ENCODE results near the gene TNFRSF17. TPM values are rescaled to one million over a fixed set of nuclear protein-coding genes. Genes with fewer than 3 reads are reported as not detected.

The TNFRSF17 gene
- total RNA-seq, 1 donor: not detected

GRCh38 chr16:12009922-12010321 lies 44.9 kb downstream of the TNFRSF17 start:
- DNase-seq (ENCODE audit: low read depth): no peak
- TF ChIP-seq, protein P1, sequence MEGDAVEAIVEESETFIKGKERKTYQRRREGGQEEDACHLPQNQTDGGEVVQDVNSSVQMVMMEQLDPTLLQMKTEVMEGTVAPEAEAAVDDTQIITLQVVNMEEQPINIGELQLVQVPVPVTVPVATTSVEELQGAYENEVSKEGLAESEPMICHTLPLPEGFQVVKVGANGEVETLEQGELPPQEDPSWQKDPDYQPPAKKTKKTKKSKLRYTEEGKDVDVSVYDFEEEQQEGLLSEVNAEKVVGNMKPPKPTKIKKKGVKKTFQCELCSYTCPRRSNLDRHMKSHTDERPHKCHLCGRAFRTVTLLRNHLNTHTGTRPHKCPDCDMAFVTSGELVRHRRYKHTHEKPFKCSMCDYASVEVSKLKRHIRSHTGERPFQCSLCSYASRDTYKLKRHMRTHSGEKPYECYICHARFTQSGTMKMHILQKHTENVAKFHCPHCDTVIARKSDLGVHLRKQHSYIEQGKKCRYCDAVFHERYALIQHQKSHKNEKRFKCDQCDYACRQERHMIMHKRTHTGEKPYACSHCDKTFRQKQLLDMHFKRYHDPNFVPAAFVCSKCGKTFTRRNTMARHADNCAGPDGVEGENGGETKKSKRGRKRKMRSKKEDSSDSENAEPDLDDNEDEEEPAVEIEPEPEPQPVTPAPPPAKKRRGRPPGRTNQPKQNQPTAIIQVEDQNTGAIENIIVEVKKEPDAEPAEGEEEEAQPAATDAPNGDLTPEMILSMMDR (IDR thresholded peaks at IDR 0.05; ENCODE audit: insufficient read depth, low read length): no peak
- H3K4me3 ChIP-seq (ENCODE audit: low read depth, low read length): no peak overlapping the region

GRCh38 chr16:12010388-12011251 lies 45.6 kb downstream of the TNFRSF17 start:
- DNase-seq (ENCODE audit: low read depth): peak; percentile 21
- H3K4me3 ChIP-seq (ENCODE audit: low read depth, low read length): no peak overlapping the region
- TF ChIP-seq, protein P1 (IDR thresholded peaks at IDR 0.05; ENCODE audit: insufficient read depth, low read length): no peak

GRCh38 chr16:12011565-12011964 lies 46.6 kb downstream of the TNFRSF17 start:
- DNase-seq (ENCODE audit: low read depth): no peak
- no peak overlapping the region for H3K4me3 ChIP-seq (ENCODE audit: low read depth, low read length)
- TF ChIP-seq, protein P1 (IDR thresholded peaks at IDR 0.05; ENCODE audit: insufficient read depth, low read length): no peak

- peak; percentile 49 for DNase-seq (ENCODE audit: low read depth)
- no peak overlapping the region for H3K4me3 ChIP-seq (ENCODE audit: low read depth, low read length)
- TF ChIP-seq, protein P1 (IDR thresholded peaks at IDR 0.05; ENCODE audit: insufficient read depth, low read length): no peak
Measured at GRCh38 chr16:12016291-12016947, 51.4 kb downstream of the TNFRSF17 start.

DNA sequence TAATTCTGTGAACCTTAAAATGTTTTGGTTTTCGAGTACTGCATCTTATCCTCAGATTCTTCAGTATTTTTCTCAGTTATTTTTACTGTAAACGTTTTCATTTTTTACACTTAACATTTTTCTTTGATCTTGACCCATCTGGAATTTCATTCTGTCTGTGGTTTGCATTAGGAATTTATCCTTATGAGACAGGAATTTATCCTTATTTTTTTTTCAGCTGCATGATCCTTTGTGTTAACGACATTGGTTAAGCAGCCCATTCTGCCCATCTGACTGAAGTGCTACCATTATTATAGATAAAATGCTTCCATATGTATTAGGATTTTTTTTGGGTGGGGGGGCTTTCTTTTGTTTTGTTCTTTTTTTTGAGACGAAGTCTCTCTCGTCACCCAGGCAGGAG lies 52.5 kb downstream of the TNFRSF17 start:
- TF ChIP-seq, protein P1 (IDR thresholded peaks at IDR 0.05; ENCODE audit: insufficient read depth, low read length): no peak

More for the DNA sequence above, 52.5 kb downstream of the TNFRSF17 start:
- peak; percentile 59 for DNase-seq (ENCODE audit: low read depth)
- no peak overlapping the region for H3K4me3 ChIP-seq (ENCODE audit: low read depth, low read length)

Small RNAs within 50 kb of the gene (small RNA-seq; reads per million reads assigned to genes)
- gene AC007216.5: not detected
- gene UBL5P4: not detected

Other genes with a start within 250 kb of the TNFRSF17 start
- gene TXNDC11, start 222.4 kb upstream of the TNFRSF17 start, total RNA-seq (ENCODE audit: low replicate concordance): 9.0 and 24.0 TPM in 2 replicates
- 31.9 and 106 TPM in 2 replicates for gene ZC3H7A, start 168.0 kb upstream of the TNFRSF17 start, total RNA-seq (ENCODE audit: low replicate concordance)
- gene RSL1D1, start 113.7 kb upstream of the TNFRSF17 start, total RNA-seq (ENCODE audit: low replicate concordance): 178 and 183 TPM in 2 replicates
- gene GSPT1, start 49.3 kb upstream of the TNFRSF17 start, total RNA-seq (ENCODE audit: low replicate concordance): 106 and 126 TPM in 2 replicates
- gene NPIPB2, start 23.2 kb upstream of the TNFRSF17 start, total RNA-seq (ENCODE audit: low replicate concordance): 0.63 and 1.6 TPM in 2 replicates
- gene SNX29, start 11.5 kb downstream of the TNFRSF17 start, total RNA-seq (ENCODE audit: low replicate concordance): 19.0 and 29.7 TPM in 2 replicates